Measurements from ENCODE around the gene MDGA2. TPM values are rescaled to one million over a fixed set of nuclear protein-coding genes. Genes with fewer than 3 reads are reported as not detected.

Gene MDGA2
- total RNA-seq, 2 donors from 2014 or later, result not detected

DNA sequence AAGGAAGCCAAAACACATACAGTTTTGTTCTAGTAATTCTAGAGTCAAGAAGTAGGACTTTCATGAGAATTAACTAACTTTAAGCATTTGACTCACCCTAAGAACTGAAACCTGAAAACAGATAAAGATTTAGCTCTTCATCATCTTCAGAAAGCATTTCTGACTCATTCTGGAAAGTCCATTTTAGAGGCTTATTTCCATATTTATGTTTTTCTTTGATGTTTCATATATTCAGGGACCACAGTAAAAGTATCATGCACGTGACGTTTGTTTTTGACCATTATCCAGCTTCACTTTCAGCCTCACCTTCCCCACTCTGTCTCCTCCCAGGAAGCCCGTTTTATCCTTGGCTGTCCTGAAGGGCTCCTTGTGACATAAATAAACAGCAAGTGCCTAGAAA, 79.2 kb downstream of the MDGA2 start:
- Histone ChIP-seq H3K9me3 (no peaks in the 10 kb centered on the region), H3K4me1 (no peaks in the 10 kb centered on the region), H3K27me3 (no peaks in the 10 kb centered on the region), H3K4me3 (no peak overlapping the region), H3K36me3 (replicated peaks in 1 of 2; ENCODE audit: insufficient read depth in 1 of 2, low read depth in 2 of 2) (no peaks in the 10 kb centered on the region), H3K27ac (no peak overlapping the region)
- WGBS, 2 donors, result 53 to 54% methylated on average over 3 of the region's 3 CpGs
- no peak for TF ChIP-seq POLR2A (IDR thresholded peaks at IDR 0.05)
- TF ChIP-seq CTCF (IDR thresholded peaks at IDR 0.05), result no peak
- DNase-seq (no peak), ATAC-seq (no peak)
- intact Hi-C loops (cut with DNase I), result no loop called here

DNA sequence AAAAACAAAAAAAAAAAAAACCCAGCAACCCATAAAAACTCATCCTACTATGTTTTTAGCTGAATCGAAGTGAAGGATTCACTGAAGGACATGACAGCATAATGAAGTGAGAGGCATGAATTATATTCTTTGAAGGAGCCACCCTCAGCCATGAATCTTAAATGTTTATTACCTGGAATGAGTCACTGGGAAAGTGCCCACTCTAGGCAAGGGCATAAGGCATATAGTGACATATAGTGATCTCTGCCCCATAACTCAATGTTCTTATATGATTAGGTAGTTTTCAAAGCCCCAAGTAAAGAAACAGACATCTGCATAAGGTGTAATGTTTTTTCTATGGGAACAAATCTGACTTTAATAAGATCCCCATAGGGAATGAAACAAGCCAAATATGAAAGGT, 79.9 kb downstream of the MDGA2 start:
- no peaks in the 10 kb centered on the region for H3K27me3 ChIP-seq
- 50 to 52% methylated on average over 1 of the region's 1 CpG for WGBS, 2 donors

GRCh38 chr14:47590767-47591495, 84.5 kb downstream of the MDGA2 start:
- Histone ChIP-seq H3K27ac (no peak overlapping the region), H3K36me3 (replicated peaks in 1 of 2; ENCODE audit: insufficient read depth in 1 of 2, low read depth in 2 of 2) (no peaks in the 10 kb centered on the region), H3K27me3 (no peaks in the 10 kb centered on the region), H3K9me3 (no peaks in the 10 kb centered on the region), H3K4me3 (no peak overlapping the region), H3K4me1 (no peaks in the 10 kb centered on the region)
- 33% methylated on average over 2 of the region's 2 CpGs for WGBS, 2 donors
- ATAC-seq (no peak), DNase-seq (no peak)
- intact Hi-C loops (cut with DNase I), result no loop called here
- no peak for TF ChIP-seq POLR2A (IDR thresholded peaks at IDR 0.05)
- TF ChIP-seq CTCF (IDR thresholded peaks at IDR 0.05), result no peak

More for the DNA sequence above, 79.9 kb downstream of the MDGA2 start:
- Histone ChIP-seq H3K36me3 (replicated peaks in 1 of 2; ENCODE audit: insufficient read depth in 1 of 2, low read depth in 2 of 2) (no peaks in the 10 kb centered on the region), H3K27ac (no peak overlapping the region), H3K4me1 (no peaks in the 10 kb centered on the region), H3K9me3 (no peaks in the 10 kb centered on the region), H3K4me3 (no peak overlapping the region)
- DNase-seq, result no peak
- TF ChIP-seq POLR2A (IDR thresholded peaks at IDR 0.05), result no peak
- TF ChIP-seq CTCF (IDR thresholded peaks at IDR 0.05), result no peak
- intact Hi-C loops (cut with DNase I), result no loop called here
- ATAC-seq, result no peak

- Histone ChIP-seq H3K27ac (no peak overlapping the region), H3K36me3 (replicated peaks in 1 of 2; ENCODE audit: insufficient read depth in 1 of 2, low read depth in 2 of 2) (no peaks in the 10 kb centered on the region), H3K27me3 (no peaks in the 10 kb centered on the region), H3K9me3 (no peaks in the 10 kb centered on the region), H3K4me1 (no peaks in the 10 kb centered on the region), H3K4me3 (no peak overlapping the region)
- DNase-seq (no peak), ATAC-seq (no peak)
- 76 to 79% methylated on average over 7 of the region's 7 CpGs for WGBS, 2 donors
- no peak for TF ChIP-seq CTCF (IDR thresholded peaks at IDR 0.05)
- intact Hi-C loops (cut with DNase I), result no loop called here
Observed at GRCh38 chr14:47585447-47585846, 90.0 kb downstream of the MDGA2 start.

- ATAC-seq, result no peak
- H3K9me3 ChIP-seq, result no peaks in the 10 kb centered on the region
- TF ChIP-seq POLR2A (IDR thresholded peaks at IDR 0.05) (no peak), CTCF (IDR thresholded peaks at IDR 0.05) (no peak)
- no peaks in the 10 kb centered on the region for H3K4me1 ChIP-seq
- no peak for DNase-seq
- no peaks in the 10 kb centered on the region for H3K36me3 ChIP-seq (replicated peaks in 1 of 2; ENCODE audit: insufficient read depth in 1 of 2, low read depth in 2 of 2)
- H3K27me3 ChIP-seq, result no peaks in the 10 kb centered on the region
- intact Hi-C loops (cut with DNase I), result no loop called here
- H3K4me3 ChIP-seq, result no peak overlapping the region
- no peak overlapping the region for H3K27ac ChIP-seq
Observed at GRCh38 chr14:47567273-47567672, 108.1 kb downstream of the MDGA2 start.
